ENCODE data around the gene TFDP2. TPM values are rescaled to one million over a fixed set of nuclear protein-coding genes. Genes with fewer than 3 reads are reported as not detected.
"Not testable (repeated sequence)": the region's sequence is repeated elsewhere in the genome, so short reads cannot be mapped to it uniquely, and the experiment has no call there.

TFDP2 gene
- total and polyA plus RNA-seq, 2 donors (not counting 1 experiment from before 2014, with no cell fraction given), result 5.5 to 31.7 TPM

GRCh38 chr3:142009029-142009428, 140.3 kb downstream of the TFDP2 start:
- DNase-seq, result no peak
- Histone ChIP-seq H3K27ac (ENCODE audit: low read length in 2 of 2) (no peak overlapping the region), H3K4me3 (ENCODE audit: control extremely low read depth in 1 of 5, extremely low read depth in 1 of 5, insufficient read depth in 1 of 5, low read depth in 2 of 5, low read length in 4 of 5) (no peak overlapping the region), H3K27me3 (replicated peaks in 1 of 4; ENCODE audit: control extremely low read depth in 1 of 4, control insufficient read depth in 3 of 4, insufficient read depth in 4 of 4, low read length in 3 of 4) (no peaks in the 10 kb centered on the region), H3K4me2 (replicated peaks; ENCODE audit: low read depth, low read length, poor library complexity, severe bottlenecking) (no peak overlapping the region), H3K4me1 (ENCODE audit: control insufficient read depth in 2 of 2, insufficient read depth in 2 of 2, low read length in 2 of 2) (no peaks in the 10 kb centered on the region), H3K36me3 (replicated peaks in 1 of 2; ENCODE audit: control extremely low read depth in 1 of 2, control insufficient read depth in 1 of 2, extremely low read depth in 1 of 2, insufficient read depth in 2 of 2, low read length in 1 of 2) (peaks cover 0 to 3% of the 10 kb centered on the region in 2 experiments), H2AFZ (ENCODE audit: insufficient read depth, low read depth, low read length, poor library complexity, severe bottlenecking) (no peak overlapping the region), H3K9me3 (ENCODE audit: control extremely low read depth in 1 of 3, control insufficient read depth in 2 of 3, insufficient read depth in 1 of 3, low read length in 2 of 3) (no peaks in the 10 kb centered on the region), H3K79me2 (ENCODE audit: control insufficient read depth, insufficient read depth, low read length) (peaks cover 26% of the 10 kb centered on the region), H3K9ac (ENCODE audit: low read length) (no peak overlapping the region), H4K20me1 (ENCODE audit: control insufficient read depth, insufficient read depth, low read length, poor library complexity, severe bottlenecking) (no peaks in the 10 kb centered on the region)
- ATAC-seq (ENCODE audit: low read depth), result no peak
- Mint-ChIP-seq H3K27me3 (no peaks in the 10 kb centered on the region), H3K9me3 (ENCODE audit: insufficient read depth) (no peaks in the 10 kb centered on the region), H3K4me3 (no peak overlapping the region), H3K27ac (no peak overlapping the region), H3K4me1 (no peaks in the 10 kb centered on the region)
- CTCF ChIA-PET, result no interaction called here
- intact Hi-C loops (cut with micrococcal nuclease), result no loop called here
- TF ChIP-seq EZH2 (IDR thresholded peaks at IDR 0.05; ENCODE audit: borderline replicate concordance, insufficient read depth, low read depth, low read length, poor library complexity, severe bottlenecking) (no peak), CTCF (IDR thresholded peaks at IDR 0.05) (no peak)
- POLR2A ChIA-PET, result no interaction called here
- WGBS (ENCODE audit: insufficient coverage), result no CpG with 5 or more reads among the region's 1 CpG

DNA sequence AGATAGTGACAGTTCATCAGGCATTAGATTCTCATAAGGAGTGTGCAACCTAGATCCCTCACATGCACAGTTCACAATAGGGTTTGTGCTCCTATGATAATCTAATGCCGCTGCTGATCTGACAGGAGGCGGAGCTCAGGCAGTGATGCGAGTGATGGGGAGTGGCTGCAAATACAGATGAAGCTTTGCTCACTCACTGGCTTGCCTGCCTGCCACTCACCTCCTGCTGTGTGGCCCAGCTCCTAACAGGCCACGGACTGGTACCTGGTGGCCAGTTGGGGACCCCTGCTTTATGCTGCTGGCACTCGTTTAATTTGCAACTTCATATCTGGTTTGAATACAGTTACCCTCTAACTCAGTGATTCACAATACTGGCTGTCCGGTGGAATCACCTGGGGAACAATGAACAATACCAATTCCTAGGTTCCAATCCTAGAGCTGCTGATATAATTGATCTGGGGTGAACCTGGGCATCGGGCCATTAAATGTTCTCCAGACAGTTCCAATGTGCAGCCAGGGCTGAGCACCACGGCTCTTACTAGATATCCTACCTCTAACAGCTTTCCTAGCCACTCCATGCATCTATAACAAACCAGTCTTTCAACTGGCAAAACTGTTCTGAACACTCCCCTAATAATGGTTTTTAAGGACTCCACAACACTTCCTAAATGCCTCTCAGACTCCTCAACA, 141.5 kb downstream of the TFDP2 start:
- TF ChIP-seq EZH2 (IDR thresholded peaks at IDR 0.05; ENCODE audit: borderline replicate concordance, insufficient read depth, low read depth, low read length, poor library complexity, severe bottlenecking) (no peak), CTCF (IDR thresholded peaks at IDR 0.05) (no peak)
- WGBS (ENCODE audit: insufficient coverage), result 100% methylated on average over 6 of the region's 8 CpGs
- H3K4me2 ChIP-seq (replicated peaks; ENCODE audit: low read depth, low read length, poor library complexity, severe bottlenecking), result no peak overlapping the region
- H3K4me1 Mint-ChIP-seq, result no peaks in the 10 kb centered on the region
- H3K4me1 ChIP-seq (ENCODE audit: control insufficient read depth in 2 of 2, insufficient read depth in 2 of 2, low read length in 2 of 2), result no peaks in the 10 kb centered on the region
- H3K27ac ChIP-seq (ENCODE audit: low read length in 2 of 2), result no peak overlapping the region
- peaks cover 0 to 7% of the 10 kb centered on the region in 2 experiments for H3K36me3 ChIP-seq (replicated peaks in 1 of 2; ENCODE audit: control extremely low read depth in 1 of 2, control insufficient read depth in 1 of 2, extremely low read depth in 1 of 2, insufficient read depth in 2 of 2, low read length in 1 of 2)
- no peak overlapping the region for H3K4me3 Mint-ChIP-seq
- H3K9me3 Mint-ChIP-seq (ENCODE audit: insufficient read depth), result no peaks in the 10 kb centered on the region
- DNase-seq (no peak), ATAC-seq (ENCODE audit: low read depth) (no peak)
- intact Hi-C loops (cut with micrococcal nuclease), result no loop called here
- ChIA-PET CTCF (interaction anchor here (1.2 kb wide), 1 partner anchor 11 kb away, joined by 3 read pairs; no protein-coding TSS in a partner anchor), POLR2A (no interaction called here)
- H3K27ac Mint-ChIP-seq, result no peak overlapping the region
- no peaks in the 10 kb centered on the region for H3K27me3 ChIP-seq (replicated peaks in 1 of 4; ENCODE audit: control extremely low read depth in 1 of 4, control insufficient read depth in 3 of 4, insufficient read depth in 4 of 4, low read length in 3 of 4)
- no peak overlapping the region for H3K4me3 ChIP-seq (ENCODE audit: control extremely low read depth in 1 of 5, extremely low read depth in 1 of 5, insufficient read depth in 1 of 5, low read depth in 2 of 5, low read length in 4 of 5)
- H3K9ac ChIP-seq (ENCODE audit: low read length), result no peak overlapping the region
- H3K27me3 Mint-ChIP-seq, result no peaks in the 10 kb centered on the region
- H3K79me2 ChIP-seq (ENCODE audit: control insufficient read depth, insufficient read depth, low read length), result peaks cover 26% of the 10 kb centered on the region
- no peaks in the 10 kb centered on the region for H4K20me1 ChIP-seq (ENCODE audit: control insufficient read depth, insufficient read depth, low read length, poor library complexity, severe bottlenecking)
- H2AFZ ChIP-seq (ENCODE audit: insufficient read depth, low read depth, low read length, poor library complexity, severe bottlenecking), result no peak overlapping the region
- H3K9me3 ChIP-seq (ENCODE audit: control extremely low read depth in 1 of 3, control insufficient read depth in 2 of 3, insufficient read depth in 1 of 3, low read length in 2 of 3), result no peaks in the 10 kb centered on the region

- H3K9me3 ChIP-seq (ENCODE audit: control extremely low read depth in 1 of 3, control insufficient read depth in 2 of 3, insufficient read depth in 1 of 3, low read length in 2 of 3); ATAC-seq (ENCODE audit: low read depth); H3K4me1 ChIP-seq (ENCODE audit: control insufficient read depth in 2 of 2, insufficient read depth in 2 of 2, low read length in 2 of 2); H3K4me1 Mint-ChIP-seq; H3K4me3 ChIP-seq (ENCODE audit: control extremely low read depth in 1 of 5, extremely low read depth in 1 of 5, insufficient read depth in 1 of 5, low read depth in 2 of 5, low read length in 4 of 5); H3K36me3 ChIP-seq (replicated peaks in 1 of 2; ENCODE audit: control extremely low read depth in 1 of 2, control insufficient read depth in 1 of 2, extremely low read depth in 1 of 2, insufficient read depth in 2 of 2, low read length in 1 of 2); H4K20me1 ChIP-seq (ENCODE audit: control insufficient read depth, insufficient read depth, low read length, poor library complexity, severe bottlenecking); H3K4me2 ChIP-seq (replicated peaks; ENCODE audit: low read depth, low read length, poor library complexity, severe bottlenecking); H3K27ac ChIP-seq (ENCODE audit: low read length in 2 of 2); H2AFZ ChIP-seq (ENCODE audit: insufficient read depth, low read depth, low read length, poor library complexity, severe bottlenecking); H3K27me3 ChIP-seq (replicated peaks in 1 of 4; ENCODE audit: control extremely low read depth in 1 of 4, control insufficient read depth in 3 of 4, insufficient read depth in 4 of 4, low read length in 3 of 4); H3K27me3 Mint-ChIP-seq; H3K4me3 Mint-ChIP-seq; CTCF ChIA-PET; POLR2A ChIA-PET; H3K9me3 Mint-ChIP-seq (ENCODE audit: insufficient read depth); H3K27ac Mint-ChIP-seq; H3K9ac ChIP-seq (ENCODE audit: low read length); DNase-seq; intact Hi-C loops (cut with micrococcal nuclease): not testable (repeated sequence)
- peaks cover 22% of the 10 kb centered on the region for H3K79me2 ChIP-seq (ENCODE audit: control insufficient read depth, insufficient read depth, low read length)
- WGBS (ENCODE audit: insufficient coverage), result 100% methylated on average over 3 of the region's 7 CpGs
Measured at GRCh38 chr3:142004957-142005356, 144.4 kb downstream of the TFDP2 start.
